ENCODE data around the gene FGR. TPM values are rescaled to one million over a fixed set of nuclear protein-coding genes. Genes with fewer than 3 reads are reported as not detected.
"Not testable (repeated sequence)": the region's sequence is repeated elsewhere in the genome, so short reads cannot be mapped to it uniquely, and the experiment has no call there.

Gene FGR
- total RNA-seq, 2 experiments from 2014 or later, result 0.51 to 0.56 TPM

DNA sequence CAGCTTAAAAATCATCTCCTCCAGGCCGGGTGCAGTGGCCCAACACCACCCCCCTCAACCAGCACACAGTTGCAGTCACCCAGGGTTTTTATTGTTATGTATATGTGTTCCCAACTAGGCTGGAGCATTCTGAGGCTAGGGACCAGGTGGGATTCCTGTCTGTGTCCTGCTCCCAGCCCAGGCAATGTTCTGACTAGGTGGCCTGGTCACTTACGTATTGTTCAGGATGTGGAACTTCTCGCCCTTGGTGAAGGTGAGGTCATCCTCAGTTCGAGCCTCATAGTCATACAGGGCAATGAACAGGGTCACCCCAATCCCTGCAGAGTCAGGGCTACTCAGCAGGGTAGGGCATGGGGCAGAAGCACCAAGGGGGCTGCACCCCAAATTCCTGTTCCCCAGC lies 12.2 kb downstream of the FGR start:
- ATAC-seq (peak; percentile 25), DNase-seq (no peak)
- POLR2A ChIA-PET, result interaction anchor here (0.7 kb wide), 1 partner anchor 24 kb away, joined by 4 read pairs; no protein-coding TSS in a partner anchor
- H3K36me3 Mint-ChIP-seq (ENCODE audit: low read depth), result no peaks in the 10 kb centered on the region
- no peaks in the 10 kb centered on the region for H3K9me3 Mint-ChIP-seq
- no peak overlapping the region for H3K4me3 Mint-ChIP-seq
- H3K27me3 Mint-ChIP-seq, result no peaks in the 10 kb centered on the region
- intact Hi-C loops (cut with micrococcal nuclease), result no loop called here
- CTCF ChIA-PET, result interaction anchor here (13.9 to 25.3 kb wide), 2 partner anchors 16 to 43 kb away, joined by 113 to 533 read pairs; partner anchors contain the start of genes AHDC1 and IFI6
- H3K4me1 Mint-ChIP-seq (ENCODE audit: low read depth), result peaks cover 26% of the 10 kb centered on the region
- H3K27ac Mint-ChIP-seq, result no peak overlapping the region
- TF ChIP-seq, protein P1, sequence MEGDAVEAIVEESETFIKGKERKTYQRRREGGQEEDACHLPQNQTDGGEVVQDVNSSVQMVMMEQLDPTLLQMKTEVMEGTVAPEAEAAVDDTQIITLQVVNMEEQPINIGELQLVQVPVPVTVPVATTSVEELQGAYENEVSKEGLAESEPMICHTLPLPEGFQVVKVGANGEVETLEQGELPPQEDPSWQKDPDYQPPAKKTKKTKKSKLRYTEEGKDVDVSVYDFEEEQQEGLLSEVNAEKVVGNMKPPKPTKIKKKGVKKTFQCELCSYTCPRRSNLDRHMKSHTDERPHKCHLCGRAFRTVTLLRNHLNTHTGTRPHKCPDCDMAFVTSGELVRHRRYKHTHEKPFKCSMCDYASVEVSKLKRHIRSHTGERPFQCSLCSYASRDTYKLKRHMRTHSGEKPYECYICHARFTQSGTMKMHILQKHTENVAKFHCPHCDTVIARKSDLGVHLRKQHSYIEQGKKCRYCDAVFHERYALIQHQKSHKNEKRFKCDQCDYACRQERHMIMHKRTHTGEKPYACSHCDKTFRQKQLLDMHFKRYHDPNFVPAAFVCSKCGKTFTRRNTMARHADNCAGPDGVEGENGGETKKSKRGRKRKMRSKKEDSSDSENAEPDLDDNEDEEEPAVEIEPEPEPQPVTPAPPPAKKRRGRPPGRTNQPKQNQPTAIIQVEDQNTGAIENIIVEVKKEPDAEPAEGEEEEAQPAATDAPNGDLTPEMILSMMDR (IDR thresholded peaks at IDR 0.05), result no peak

DNA sequence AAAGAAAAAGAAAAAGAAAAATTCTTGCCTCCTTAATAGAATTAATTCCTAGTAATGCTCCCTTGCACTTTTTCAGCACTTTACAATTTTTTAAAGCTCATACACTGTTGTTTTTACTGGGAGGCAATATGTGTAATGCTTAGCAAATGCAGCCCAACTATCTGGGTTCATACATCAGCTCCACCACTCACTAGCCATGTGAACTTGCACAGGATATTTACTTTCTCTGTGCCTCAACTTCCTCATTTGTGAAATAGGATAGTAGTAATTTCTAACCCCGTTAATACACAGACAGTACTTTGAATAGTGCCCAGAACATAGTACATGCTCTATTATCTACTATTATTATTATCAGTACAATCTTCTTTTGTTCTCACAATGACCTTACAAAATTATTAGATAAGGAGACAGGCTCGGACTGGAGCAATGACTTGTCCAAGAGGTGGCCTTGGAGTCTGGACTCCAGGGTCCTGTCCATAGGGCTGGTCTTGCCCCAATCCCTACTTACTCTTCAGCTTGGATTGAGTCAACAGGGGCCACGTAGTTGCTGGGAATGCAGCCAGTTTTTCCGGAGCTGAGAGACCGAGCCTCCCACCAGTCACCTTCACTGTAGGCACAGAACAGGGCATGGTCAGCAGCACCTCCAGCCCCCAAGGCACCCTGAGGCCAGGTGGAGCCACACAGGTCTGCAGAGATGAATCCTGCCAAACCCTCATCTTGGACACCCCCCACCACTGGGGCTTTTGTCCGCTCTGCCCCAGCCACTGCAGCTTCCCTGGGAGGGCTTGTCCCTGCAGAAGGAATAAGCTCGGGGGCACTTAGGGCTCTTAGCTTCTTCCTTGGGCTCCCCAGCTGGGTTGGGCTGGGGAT lies 13.7 kb downstream of the FGR start:
- POLR2A ChIA-PET, result interaction anchor here (0.5 to 1.8 kb wide), 2 partner anchors 13 to 29 kb away, joined by 4 to 7 read pairs; no protein-coding TSS in a partner anchor
- Mint-ChIP-seq H3K9me3 (no peaks in the 10 kb centered on the region), H3K27ac (no peak overlapping the region), H3K4me3 (no peak overlapping the region), H3K36me3 (ENCODE audit: low read depth) (no peaks in the 10 kb centered on the region), H3K4me1 (ENCODE audit: low read depth) (peaks cover 33% of the 10 kb centered on the region), H3K27me3 (no peaks in the 10 kb centered on the region)
- DNase-seq, result no peak
- TF ChIP-seq, protein P1 (IDR thresholded peaks at IDR 0.05), result no peak
- intact Hi-C loops (cut with micrococcal nuclease), result no loop called here
- no peak for ATAC-seq
- CTCF ChIA-PET, result interaction anchor here (13.9 to 25.3 kb wide), 2 partner anchors 15 to 45 kb away, joined by 113 to 533 read pairs; partner anchors contain the start of genes AHDC1 and IFI6

DNA sequence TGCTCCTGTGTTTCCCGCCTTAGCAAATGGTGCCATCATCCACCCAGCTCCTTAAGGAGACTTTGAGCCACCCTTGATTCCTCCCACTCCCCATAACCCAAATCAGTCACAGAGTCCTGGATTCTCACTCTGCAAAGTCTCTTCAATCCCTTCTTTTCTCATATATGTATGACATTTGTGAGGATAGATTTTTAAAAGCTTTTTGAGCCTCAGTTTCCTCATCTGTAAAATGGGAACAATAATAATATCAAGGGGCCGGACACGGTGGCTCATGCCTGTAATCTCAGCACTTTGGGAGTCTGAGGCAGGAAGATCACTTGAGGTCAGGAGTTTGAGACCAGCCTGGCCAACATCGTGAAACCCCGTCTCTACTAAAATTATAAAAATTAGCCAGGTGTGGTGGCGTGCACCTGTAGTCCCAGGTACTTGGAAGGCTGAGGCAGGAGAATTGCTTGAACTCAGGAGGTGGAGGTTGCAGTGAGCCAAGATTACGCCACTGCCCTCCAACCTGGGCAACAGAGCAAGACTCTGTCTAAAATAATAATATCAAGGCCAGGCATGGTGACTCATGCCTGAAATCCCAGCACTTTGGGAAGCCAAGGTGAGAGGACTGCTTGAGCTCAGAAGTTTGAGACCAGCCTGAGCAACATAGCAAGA lies 15.1 kb downstream of the FGR start:
- peaks cover 34% of the 10 kb centered on the region for H3K4me1 Mint-ChIP-seq (ENCODE audit: low read depth)
- ATAC-seq; H3K36me3 Mint-ChIP-seq (ENCODE audit: low read depth); H3K27ac Mint-ChIP-seq; H3K4me3 Mint-ChIP-seq; DNase-seq; H3K9me3 Mint-ChIP-seq; H3K27me3 Mint-ChIP-seq; intact Hi-C loops (cut with micrococcal nuclease): not testable (repeated sequence)
- ChIA-PET POLR2A (interaction anchor here (0.6 to 13.7 kb wide), 5 partner anchors 12 to 106 kb away, joined by 3 to 98 read pairs (median 7); partner anchors contain the start of gene AHDC1), CTCF (interaction anchor here (1.1 to 25.3 kb wide), 3 partner anchors 13 to 46 kb away, joined by 3 to 533 read pairs (median 113); partner anchors contain the start of genes AHDC1 and IFI6)

DNA sequence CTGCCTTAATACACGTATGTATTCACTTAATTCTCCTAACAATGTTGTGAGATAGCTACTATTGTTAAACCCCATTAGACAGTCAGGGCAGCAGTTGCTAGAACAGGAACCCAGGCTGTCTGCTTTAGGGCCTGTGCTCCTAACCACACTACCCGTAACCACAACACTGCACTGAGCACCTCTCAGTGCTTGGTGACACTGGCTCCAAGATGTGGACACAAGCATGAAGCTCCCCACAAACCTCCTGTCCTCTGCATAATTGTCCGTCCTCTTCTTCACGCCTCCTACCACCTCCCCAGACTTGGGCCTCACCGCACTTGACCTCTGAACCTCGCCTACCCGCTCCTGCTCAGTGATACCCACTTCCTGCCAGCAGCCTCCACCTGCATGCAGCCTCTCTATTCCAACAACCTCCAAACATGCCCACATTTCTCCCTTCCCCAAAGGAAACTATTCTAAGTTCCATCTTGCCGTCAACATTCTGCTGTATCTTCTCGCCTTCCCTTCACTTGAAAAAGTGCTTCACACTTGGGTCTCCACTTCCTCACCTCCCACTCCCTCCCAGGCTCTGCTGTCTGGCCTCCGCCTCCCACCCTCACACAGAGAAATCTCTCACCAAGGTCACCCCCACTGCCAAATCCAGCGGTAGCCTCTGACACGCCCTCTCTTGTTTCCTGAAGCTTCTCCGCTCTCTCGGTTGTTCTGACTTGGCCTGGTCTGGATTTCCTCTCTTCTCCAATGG lies 16.5 kb downstream of the FGR start:
- ChIA-PET CTCF (interaction anchor here (0.9 to 25.3 kb wide), 7 partner anchors 12 to 231 kb away, joined by 3 to 533 read pairs (median 3); partner anchors contain the start of genes AHDC1 and IFI6), POLR2A (interaction anchor here (0.7 to 13.7 kb wide), 4 partner anchors 12 to 45 kb away, joined by 3 to 98 read pairs (median 7); no protein-coding TSS in a partner anchor)
- no peaks in the 10 kb centered on the region for H3K27me3 Mint-ChIP-seq
- ATAC-seq, result peak; percentile 86
- H3K36me3 Mint-ChIP-seq (ENCODE audit: low read depth), result no peaks in the 10 kb centered on the region
- TF ChIP-seq, protein P1 (IDR thresholded peaks at IDR 0.05), result no peak
- H3K4me1 Mint-ChIP-seq (ENCODE audit: low read depth), result peaks cover 44% of the 10 kb centered on the region
- H3K4me3 Mint-ChIP-seq, result no peak overlapping the region
- no peaks in the 10 kb centered on the region for H3K9me3 Mint-ChIP-seq
- DNase-seq, result peak; percentile 75
- H3K27ac Mint-ChIP-seq, result peak overlapping the region; percentile 85
- intact Hi-C loops (cut with micrococcal nuclease), result no loop called here

DNA sequence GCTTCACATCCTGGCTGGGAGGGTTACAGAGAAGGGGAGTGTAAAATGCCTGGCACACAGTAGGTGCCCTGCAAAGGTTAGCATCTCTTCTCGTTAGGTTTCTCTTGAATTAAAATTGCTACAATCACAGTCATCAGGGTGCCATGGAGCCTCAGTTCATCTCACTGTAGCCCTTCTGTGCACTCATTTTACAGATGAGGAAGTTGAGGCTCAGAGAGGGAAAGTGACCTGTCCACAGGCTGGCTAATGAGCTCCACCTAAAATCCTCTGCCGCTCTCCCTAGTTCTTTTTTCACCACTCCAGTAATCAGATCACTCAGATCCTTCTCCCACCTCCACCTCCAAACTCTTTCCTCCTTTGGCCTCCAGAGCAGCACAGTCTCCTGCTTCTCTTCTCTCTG lies 17.6 kb downstream of the FGR start:
- TF ChIP-seq, protein P1 (IDR thresholded peaks at IDR 0.05), result no peak
- Mint-ChIP-seq H3K9me3 (no peaks in the 10 kb centered on the region), H3K27me3 (no peaks in the 10 kb centered on the region), H3K36me3 (ENCODE audit: low read depth) (no peaks in the 10 kb centered on the region), H3K4me1 (ENCODE audit: low read depth) (peaks cover 44% of the 10 kb centered on the region), H3K27ac (peak overlapping the region; percentile 85), H3K4me3 (no peak overlapping the region)
- ChIA-PET POLR2A (interaction anchor here (1.0 to 13.7 kb wide), 4 partner anchors 10 to 46 kb away, joined by 3 to 98 read pairs (median 4); partner anchors contain the start of gene AHDC1), CTCF (interaction anchor here (1.0 to 25.3 kb wide), 4 partner anchors 11 to 49 kb away, joined by 3 to 533 read pairs (median 58); partner anchors contain the start of genes AHDC1 and IFI6)
- no peak for ATAC-seq
- no peak for DNase-seq
- intact Hi-C loops (cut with micrococcal nuclease), result no loop called here
